ENCODE data around the gene SERPINA6. TPM values are rescaled to one million over a fixed set of nuclear protein-coding genes. Genes with fewer than 3 reads are reported as not detected.

Gene SERPINA6
- total RNA-seq, 2 donors from 2014 or later: not detected

DNA sequence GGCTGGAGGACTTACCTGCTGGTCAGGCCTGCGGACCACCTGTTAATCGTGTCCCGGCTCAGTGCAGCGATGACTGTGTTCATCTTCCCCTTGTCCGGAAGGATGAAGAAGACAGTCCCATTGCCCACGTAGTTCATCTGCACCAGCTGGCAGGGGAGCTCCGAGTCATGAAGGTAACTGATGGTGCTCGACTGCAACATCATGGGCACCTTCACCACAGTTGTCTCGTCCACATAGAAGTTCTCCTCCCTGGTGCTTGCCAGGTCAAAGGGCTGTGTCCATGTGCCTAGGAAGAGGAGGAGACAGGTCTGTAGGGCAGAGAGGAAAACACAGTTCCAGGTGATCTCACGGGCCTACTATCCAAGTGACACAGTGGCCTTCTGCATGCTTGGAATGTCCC, 13.4 kb downstream of the SERPINA6 start:
- H3K27ac Mint-ChIP-seq: no peak overlapping the region
- H3K27me3 ChIP-seq (ENCODE audit: control insufficient read depth, insufficient read depth, low read length, poor library complexity, severe bottlenecking): no peaks in the 10 kb centered on the region
- H3K4me3 ChIP-seq (ENCODE audit: low read length): no peak overlapping the region
- H3K9ac ChIP-seq (ENCODE audit: extremely low read depth, low read length, poor library complexity, severe bottlenecking): no peak overlapping the region
- peaks cover 9% of the 10 kb centered on the region for H3K27me3 Mint-ChIP-seq (ENCODE audit: insufficient read depth)
- H3K9me3 Mint-ChIP-seq: peaks cover 3% of the 10 kb centered on the region
- no peaks in the 10 kb centered on the region for H3K36me3 ChIP-seq (ENCODE audit: control insufficient read depth, insufficient read depth, low read length)
- WGBS, 2 experiments (ENCODE audit: insufficient coverage in 1 of 2, insufficient read length in 1 of 2): 90 to 98% methylated on average over 9 to 10 of the region's 10 CpGs
- no peaks in the 10 kb centered on the region for H3K4me1 ChIP-seq (ENCODE audit: control insufficient read depth, insufficient read depth, low read length)
- TF ChIP-seq, protein P1, sequence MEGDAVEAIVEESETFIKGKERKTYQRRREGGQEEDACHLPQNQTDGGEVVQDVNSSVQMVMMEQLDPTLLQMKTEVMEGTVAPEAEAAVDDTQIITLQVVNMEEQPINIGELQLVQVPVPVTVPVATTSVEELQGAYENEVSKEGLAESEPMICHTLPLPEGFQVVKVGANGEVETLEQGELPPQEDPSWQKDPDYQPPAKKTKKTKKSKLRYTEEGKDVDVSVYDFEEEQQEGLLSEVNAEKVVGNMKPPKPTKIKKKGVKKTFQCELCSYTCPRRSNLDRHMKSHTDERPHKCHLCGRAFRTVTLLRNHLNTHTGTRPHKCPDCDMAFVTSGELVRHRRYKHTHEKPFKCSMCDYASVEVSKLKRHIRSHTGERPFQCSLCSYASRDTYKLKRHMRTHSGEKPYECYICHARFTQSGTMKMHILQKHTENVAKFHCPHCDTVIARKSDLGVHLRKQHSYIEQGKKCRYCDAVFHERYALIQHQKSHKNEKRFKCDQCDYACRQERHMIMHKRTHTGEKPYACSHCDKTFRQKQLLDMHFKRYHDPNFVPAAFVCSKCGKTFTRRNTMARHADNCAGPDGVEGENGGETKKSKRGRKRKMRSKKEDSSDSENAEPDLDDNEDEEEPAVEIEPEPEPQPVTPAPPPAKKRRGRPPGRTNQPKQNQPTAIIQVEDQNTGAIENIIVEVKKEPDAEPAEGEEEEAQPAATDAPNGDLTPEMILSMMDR (conservative IDR thresholded peaks at IDR 0.05): no peak
- DNase-seq: no peak
- H3K4me1 Mint-ChIP-seq: no peaks in the 10 kb centered on the region
- no peaks in the 10 kb centered on the region for H3K36me3 Mint-ChIP-seq (ENCODE audit: low read depth)
- peaks cover 7% of the 10 kb centered on the region for H3K9me3 ChIP-seq (ENCODE audit: control insufficient read depth, low read length)
- no peak overlapping the region for H3K4me3 Mint-ChIP-seq
- no peak overlapping the region for H3K27ac ChIP-seq (ENCODE audit: low read depth, low read length)

DNA sequence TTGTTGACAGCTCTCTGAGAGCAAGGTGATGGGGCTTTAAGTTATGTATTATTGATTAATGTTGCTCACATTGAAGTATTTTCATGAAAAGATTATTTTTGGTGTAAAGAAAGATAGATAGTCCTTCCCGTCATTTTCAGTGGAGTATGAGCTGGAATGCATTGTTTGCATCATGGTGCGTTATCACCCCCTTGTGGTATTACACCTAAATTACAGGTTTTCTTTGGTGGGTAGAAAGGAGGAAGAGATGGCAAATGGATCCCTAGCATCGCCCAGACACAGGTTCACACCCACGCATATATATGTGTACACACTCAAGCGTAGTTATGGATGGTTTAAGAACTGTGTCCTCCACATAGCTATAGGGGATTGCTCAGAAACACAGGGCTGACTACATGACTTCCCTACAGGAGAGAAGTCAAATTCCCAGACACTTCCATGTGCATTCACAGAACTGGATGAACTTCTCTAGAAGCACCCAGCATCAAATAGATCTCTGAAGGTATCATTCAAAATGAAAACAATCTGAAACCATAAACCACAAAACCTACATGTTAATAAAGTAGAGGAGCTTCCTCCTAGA, 15.6 kb downstream of the SERPINA6 start:
- H3K36me3 Mint-ChIP-seq (ENCODE audit: low read depth): no peaks in the 10 kb centered on the region
- no peak for DNase-seq
- no peak overlapping the region for H3K4me3 Mint-ChIP-seq
- H3K9me3 Mint-ChIP-seq: peaks cover 5% of the 10 kb centered on the region
- peaks cover 9% of the 10 kb centered on the region for H3K27me3 Mint-ChIP-seq (ENCODE audit: insufficient read depth)
- Histone ChIP-seq H3K9ac (ENCODE audit: extremely low read depth, low read length, poor library complexity, severe bottlenecking) (no peak overlapping the region), H3K4me3 (ENCODE audit: low read length) (no peak overlapping the region), H3K27ac (ENCODE audit: low read depth, low read length) (no peak overlapping the region), H3K27me3 (ENCODE audit: control insufficient read depth, insufficient read depth, low read length, poor library complexity, severe bottlenecking) (no peaks in the 10 kb centered on the region), H3K4me1 (ENCODE audit: control insufficient read depth, insufficient read depth, low read length) (no peaks in the 10 kb centered on the region), H3K9me3 (ENCODE audit: control insufficient read depth, low read length) (peaks cover 7% of the 10 kb centered on the region), H3K36me3 (ENCODE audit: control insufficient read depth, insufficient read depth, low read length) (no peaks in the 10 kb centered on the region)
- 49 to 58% methylated on average over 2 to 4 of the region's 5 CpGs for WGBS, 2 experiments (ENCODE audit: insufficient coverage in 1 of 2, insufficient read length in 1 of 2)
- TF ChIP-seq, protein P1 (conservative IDR thresholded peaks at IDR 0.05): peak; percentile 85
- H3K4me1 Mint-ChIP-seq: no peaks in the 10 kb centered on the region
- H3K27ac Mint-ChIP-seq: no peak overlapping the region

DNA sequence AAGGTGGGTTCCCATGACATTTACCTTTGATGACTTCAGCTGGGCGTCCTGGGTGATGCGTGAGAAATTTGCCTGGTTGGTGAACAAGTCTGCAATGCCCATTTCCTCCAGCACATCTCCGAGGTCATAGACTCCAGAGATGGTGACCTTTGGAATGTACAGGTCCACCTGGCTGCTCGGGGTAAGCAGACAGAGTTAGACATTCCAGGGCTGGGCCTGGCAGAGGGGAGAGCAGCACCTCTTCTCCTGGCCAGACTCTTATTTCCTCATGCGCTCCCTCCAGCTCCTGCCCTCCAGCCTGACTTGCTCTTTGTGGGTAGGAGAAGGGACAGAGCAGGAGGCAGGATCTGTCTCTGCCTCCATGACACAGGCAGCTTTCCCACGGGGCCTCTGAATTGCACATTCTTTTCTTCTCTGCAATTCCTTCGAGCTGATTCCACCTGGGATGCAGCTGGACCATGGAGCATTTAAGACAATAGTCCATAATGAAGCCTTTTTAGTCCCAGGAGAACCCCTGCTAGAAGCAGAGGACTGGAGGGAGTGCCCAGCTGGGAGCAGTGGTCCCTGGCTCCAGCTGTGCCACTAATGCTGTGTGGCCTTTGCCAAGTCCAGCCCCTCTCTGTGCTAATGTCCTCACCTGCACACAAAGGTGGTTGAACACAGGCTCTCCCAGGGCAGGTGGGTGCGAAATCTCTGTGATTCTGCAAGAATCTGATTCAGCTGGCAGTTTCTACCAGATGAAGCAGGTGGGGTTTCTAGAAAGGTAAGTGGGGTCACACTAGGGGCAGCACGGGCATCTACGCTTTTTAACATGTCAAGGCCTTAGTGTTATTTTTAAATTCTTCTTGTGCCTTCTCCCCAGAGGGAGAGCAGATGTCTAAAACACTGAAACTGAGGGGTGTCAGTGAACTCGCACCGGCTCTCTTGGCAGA, 16.8 kb downstream of the SERPINA6 start:
- Mint-ChIP-seq H3K4me1 (no peaks in the 10 kb centered on the region), H3K36me3 (ENCODE audit: low read depth) (no peaks in the 10 kb centered on the region), H3K9me3 (peaks cover 6% of the 10 kb centered on the region), H3K27ac (no peak overlapping the region), H3K27me3 (ENCODE audit: insufficient read depth) (peaks cover 9% of the 10 kb centered on the region), H3K4me3 (no peak overlapping the region)
- no peak overlapping the region for H3K9ac ChIP-seq (ENCODE audit: extremely low read depth, low read length, poor library complexity, severe bottlenecking)
- 86 to 89% methylated on average over 8 to 11 of the region's 12 CpGs for WGBS, 2 experiments (ENCODE audit: insufficient coverage in 1 of 2, insufficient read length in 1 of 2)
- TF ChIP-seq, protein P1 (conservative IDR thresholded peaks at IDR 0.05): no peak
- no peak overlapping the region for H3K4me3 ChIP-seq (ENCODE audit: low read length)
- H3K27ac ChIP-seq (ENCODE audit: low read depth, low read length): no peak overlapping the region
- no peaks in the 10 kb centered on the region for H3K36me3 ChIP-seq (ENCODE audit: control insufficient read depth, insufficient read depth, low read length)
- H3K27me3 ChIP-seq (ENCODE audit: control insufficient read depth, insufficient read depth, low read length, poor library complexity, severe bottlenecking): no peaks in the 10 kb centered on the region
- no peak for DNase-seq
- no peaks in the 10 kb centered on the region for H3K4me1 ChIP-seq (ENCODE audit: control insufficient read depth, insufficient read depth, low read length)
- H3K9me3 ChIP-seq (ENCODE audit: control insufficient read depth, low read length): peaks cover 7% of the 10 kb centered on the region
